ENCODE measurements around the gene ERC1. TPM values are rescaled to one million over a fixed set of nuclear protein-coding genes. Genes with fewer than 3 reads are reported as not detected.
"Not testable (repeated sequence)": the region's sequence is repeated elsewhere in the genome, so short reads cannot be mapped to it uniquely, and the experiment has no call there.

Gene ERC1
- polyA plus RNA-seq, 4 donors = 36.8 to 40.8 (median 37.5) TPM

DNA sequence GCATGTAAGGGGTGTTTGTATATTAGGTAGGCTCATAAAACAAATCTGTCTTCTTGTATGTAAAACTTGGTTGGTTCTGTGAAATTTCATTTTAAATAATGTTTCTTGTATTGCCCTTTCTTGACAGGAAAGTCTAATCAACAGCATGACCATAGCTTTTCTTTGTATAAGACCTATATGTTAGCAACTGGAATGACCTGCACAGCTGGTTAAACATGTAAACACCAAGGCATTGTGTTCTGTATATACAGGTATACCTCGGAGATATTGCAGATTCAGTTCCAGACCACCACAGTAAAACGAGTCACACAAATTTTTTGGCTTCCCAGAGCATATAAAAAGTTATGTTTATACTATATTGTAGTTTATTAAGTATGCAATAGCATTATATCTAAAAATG, 183.6 kb downstream of the ERC1 start:
- DNase-seq (ENCODE audit: low read depth in 4 of 4, low spot score in 3 of 4) = no peak

DNA sequence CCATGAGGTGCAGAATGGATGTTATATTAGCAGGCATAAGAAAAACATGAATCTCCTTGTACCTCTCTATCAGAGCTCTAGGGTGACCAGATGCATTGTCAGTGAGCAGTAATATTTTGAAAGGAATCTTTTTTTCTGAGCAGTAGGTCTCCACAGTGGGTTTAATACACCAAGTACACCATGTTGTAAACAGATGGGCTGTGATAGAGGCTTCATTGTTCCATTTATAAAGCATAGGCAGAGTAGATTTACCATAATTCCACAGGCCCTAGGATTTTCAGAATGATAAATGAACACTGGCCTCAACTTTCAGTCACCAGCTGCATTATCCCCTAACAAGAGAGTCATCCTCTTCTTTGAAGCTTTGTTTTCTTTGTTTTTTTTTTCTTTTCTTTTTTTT, 185.2 kb downstream of the ERC1 start:
- no peak for DNase-seq (ENCODE audit: low read depth in 4 of 4, low spot score in 3 of 4)

DNA sequence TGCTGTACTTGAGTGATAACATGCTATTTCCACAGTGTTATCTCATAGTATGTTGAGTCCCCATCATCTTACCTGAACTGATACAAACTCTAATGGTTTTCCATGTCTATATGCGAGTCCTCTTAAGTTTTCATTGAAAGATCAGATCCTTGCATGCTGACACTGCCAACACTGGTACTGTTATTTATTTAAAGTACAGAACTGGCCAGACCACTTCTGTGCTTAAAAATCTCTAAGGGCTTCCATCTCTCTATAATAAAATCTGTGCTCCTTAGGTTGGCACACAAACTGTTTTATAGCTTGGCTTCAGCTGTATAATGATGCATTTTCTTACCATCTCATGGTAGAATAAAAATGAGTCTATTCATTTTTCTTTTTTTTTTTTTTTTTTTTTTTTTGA, 188.1 kb downstream of the ERC1 start:
- no peak for DNase-seq (ENCODE audit: low read depth in 4 of 4, low spot score in 3 of 4)

DNA sequence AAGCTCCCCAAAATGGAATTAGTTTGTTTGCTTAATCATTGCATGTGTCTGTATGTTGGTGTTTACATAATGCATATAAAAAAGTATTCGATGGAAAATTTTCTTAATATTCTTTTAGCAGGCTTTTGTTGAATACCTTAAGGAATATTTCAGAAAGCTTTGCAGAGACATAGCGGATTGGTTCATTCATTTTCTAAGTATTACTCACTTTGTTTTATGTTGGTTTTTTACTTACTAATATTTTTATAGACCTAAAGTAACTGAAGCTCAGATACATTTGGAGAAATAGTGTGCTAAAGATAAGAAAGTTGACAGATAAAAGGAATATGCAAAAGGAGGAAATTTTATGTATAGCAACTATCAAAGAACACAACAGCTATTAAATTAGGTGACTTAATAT, 191.0 kb downstream of the ERC1 start:
- no peak for DNase-seq (ENCODE audit: low read depth in 4 of 4, low spot score in 3 of 4)

DNA sequence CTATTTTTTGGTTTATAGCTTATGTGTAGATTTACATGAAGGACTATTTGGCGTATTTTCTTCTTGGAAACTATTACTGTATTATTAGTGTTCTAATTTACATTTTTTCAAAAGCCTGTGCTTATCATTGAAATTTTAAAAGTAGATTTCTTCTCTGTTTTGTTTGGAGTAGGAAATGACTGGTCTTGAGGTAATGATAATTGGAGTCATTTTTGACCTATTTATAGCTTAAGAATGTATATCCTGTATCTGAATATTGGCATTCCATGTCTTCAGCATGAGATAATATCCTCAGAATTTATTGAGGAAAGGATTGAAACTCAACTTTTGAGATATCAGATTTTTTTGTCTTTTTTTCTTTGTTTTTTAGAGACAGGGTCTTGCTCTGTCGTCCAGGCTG, 193.4 kb downstream of the ERC1 start:
- DNase-seq (ENCODE audit: low read depth in 4 of 4, low spot score in 3 of 4) = no peak

DNA sequence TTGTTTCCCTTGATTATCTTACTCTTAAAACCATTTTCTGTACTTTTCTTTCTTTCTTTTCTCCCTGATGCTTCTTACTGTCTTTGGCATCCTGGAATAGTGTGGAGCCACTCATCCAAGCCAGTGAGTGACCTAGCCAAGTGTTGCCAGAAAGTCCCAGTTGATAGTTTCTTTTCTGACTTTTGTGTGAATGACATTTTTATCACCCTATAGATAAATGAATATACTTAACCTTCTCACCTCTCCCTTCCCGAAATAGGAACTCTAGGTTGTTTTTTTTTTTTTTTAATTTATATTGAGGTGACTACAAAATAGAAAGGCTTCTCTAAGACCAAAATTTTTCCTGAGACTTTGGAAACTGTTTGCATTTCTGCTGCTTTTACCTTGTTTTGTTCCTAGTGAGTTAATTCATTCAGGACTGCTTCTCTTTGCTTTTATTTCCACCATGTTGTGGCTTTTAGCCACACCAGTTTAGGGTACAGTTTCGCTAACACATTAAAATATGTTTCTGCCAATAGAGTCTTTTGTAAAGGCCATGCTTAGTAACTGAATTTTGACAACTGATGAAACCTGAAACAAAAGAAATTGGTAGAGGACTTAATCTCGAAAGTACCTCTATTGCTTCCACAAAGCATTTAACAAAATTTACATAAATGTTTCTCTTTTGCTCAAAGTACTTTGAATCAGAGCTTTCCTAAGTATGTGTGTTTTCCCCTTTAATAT, 194.6 kb downstream of the ERC1 start:
- DNase-seq (ENCODE audit: low read depth in 4 of 4, low spot score in 3 of 4) = no peak

DNA sequence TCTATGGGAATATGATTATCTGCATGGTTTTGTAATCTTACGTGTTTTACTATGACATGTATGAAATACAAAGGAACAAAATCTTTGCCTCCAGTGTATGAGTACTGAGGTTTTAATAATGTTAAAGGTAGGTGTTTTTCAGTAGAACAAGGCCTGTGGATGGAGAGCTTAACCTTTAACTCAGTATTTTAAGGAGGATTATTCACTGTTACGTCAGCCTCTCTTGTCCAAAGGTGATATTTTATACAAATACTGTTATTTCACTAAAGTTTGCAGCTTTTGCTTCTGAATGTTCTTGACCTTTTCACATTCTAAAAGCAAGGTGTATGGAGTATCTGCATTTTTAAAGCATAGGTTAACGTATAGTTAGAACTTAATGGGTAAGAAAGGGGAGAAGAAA, 195.3 kb downstream of the ERC1 start:
- DNase-seq (ENCODE audit: low read depth in 4 of 4, low spot score in 3 of 4) = no peak

DNA sequence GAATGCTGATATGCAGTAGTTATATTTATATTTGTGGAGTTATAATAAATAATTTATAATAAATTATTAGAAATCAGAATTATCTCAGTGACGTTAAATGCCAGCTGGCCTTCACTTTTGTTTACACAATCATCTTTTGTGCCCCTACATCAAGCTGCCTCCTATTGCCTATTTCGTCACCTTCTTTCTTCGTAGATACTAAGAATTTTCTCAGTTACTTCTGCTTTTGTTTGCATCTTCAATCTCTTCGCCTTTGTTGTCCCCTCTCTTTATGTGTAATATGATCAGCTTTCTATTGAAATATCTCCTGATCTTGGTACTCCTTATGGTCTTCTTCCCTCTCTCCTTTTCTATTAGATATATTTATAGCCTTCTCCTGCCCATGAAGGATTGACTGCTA, 197.0 kb downstream of the ERC1 start:
- DNase-seq (ENCODE audit: low read depth in 4 of 4, low spot score in 3 of 4) = no peak

DNA sequence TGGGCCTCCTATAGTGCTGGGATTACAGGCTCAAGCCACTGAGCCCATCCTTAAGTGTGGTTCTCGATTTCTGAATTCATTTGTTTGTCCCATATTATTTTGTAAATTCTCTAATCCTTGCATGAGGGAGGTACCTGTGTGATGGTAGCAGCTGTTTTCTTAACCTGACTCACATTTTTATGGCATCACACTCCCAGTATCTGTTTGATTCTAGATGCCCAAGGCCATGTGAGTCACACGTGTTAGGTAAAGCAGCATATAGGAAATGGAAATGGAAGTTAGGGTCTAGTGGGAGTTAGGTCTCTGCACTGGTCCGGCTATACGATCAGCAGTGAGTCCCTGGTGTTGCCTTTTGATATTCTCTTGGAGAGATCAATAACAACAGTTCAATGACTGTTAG, 198.1 kb downstream of the ERC1 start:
- DNase-seq (ENCODE audit: low read depth in 4 of 4, low spot score in 3 of 4) = no peak

DNA sequence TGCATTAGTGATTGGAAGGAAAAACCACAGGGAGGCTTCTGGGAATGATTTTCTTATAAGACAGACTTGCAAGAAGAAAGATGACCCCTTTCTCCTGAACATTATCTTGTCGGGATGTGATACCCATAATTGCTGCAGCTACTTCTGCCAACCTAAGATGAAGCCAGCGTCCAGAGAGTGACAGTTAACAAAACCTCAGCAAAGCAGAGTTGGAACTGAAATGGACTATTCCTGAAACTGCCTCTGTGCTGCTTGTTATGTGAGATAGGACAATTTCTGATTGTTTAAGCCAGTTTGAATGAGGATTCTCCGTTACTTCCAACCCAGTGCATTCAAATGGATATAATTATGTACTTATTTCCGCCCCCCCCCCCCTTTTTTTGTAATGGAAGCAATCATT, 204.5 kb downstream of the ERC1 start:
- DNase-seq (ENCODE audit: low read depth in 4 of 4, low spot score in 3 of 4) = no peak

DNA sequence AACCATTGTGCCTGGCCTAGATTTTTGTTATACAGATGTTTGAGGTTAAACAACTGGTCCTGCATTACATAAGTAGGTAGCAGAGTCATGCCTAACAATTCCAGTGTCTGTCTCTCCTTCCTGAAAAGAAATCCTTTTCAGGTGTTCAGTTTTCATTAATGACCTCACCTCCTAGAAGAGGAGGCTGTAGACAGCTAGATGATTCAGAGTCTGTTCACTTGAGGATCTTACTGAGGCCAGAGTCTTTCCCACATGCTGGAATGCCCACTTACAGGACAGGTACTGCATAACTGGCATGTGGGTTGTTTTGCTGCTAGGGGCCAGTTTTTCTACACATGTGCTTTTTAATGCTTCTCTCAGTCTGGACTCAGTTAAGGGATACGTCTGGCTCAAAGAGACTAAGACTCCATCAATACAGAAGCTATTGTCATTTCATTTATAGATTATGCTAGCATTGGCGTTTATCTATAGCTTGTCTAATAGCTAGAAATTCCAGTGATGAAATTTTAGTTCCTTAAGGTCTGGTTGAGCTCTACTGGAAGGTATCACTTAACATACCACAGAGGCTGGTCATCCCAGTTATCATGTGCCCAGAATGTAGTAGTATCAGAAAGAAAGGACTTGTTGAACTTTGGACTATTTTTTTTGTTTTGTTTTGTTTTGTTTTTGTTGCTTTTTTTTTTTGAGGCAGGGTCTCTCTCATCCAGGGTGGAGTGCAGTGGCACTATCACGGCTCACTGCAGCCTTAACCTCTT, 206.4 kb downstream of the ERC1 start:
- no peak for DNase-seq (ENCODE audit: low read depth in 4 of 4, low spot score in 3 of 4)

DNA sequence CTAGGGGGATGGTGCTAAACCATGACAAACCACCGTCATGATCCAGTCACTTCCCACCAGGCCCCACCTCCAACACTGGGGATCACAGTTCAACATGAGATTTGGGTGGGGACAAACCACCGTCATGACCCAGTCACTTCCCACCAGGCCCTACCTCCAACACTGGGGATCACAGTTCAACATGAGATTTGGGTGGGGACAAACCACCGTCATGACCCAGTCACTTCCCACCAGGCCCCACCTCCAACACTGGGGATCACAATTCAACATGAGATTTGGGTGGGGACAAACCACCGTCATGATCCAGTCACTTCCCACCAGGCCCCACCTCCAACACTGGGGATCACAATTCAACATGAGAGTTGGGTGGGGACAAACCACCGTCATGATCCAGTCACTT, 207.8 kb downstream of the ERC1 start:
- not testable (repeated sequence) for DNase-seq (ENCODE audit: low read depth in 4 of 4, low spot score in 3 of 4)

DNA sequence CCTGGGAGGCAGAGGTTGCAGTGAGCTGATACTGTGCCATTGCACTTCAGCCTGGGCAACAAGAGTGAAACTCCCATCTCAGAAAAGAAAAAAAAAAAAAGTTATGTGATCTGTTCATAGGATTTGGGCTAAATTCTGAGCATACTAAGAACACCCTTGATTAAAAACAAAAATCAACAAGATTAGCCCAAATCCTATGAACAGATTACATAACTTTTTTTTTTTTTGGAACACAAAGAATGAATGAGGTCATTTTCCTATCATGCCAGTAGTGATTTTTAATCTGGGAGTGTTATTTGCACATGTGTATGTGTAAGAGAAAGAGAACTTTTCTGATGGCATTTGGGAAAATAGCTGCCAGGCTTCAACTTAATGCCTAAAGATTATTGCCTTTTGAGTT, 208.7 kb downstream of the ERC1 start:
- DNase-seq (ENCODE audit: low read depth in 4 of 4, low spot score in 3 of 4) = no peak

DNA sequence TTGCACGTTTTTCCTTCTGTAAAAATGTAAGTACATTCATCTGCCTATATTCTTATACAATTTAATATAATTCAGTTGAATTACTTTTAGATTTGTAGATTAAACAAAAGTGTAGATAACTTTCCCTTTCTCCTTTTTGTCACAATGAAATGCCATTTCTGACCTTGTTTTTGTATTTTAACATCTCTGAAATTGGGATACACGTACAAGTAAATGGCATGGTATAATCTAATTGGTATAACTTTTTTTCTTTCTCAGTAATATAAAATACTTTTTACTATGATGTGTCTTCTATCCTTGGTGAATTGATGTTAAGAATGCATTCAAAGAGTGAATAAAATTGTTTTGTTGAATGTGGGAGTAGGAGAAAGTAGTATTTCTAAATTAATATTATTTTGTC, 210.0 kb downstream of the ERC1 start:
- no peak for DNase-seq (ENCODE audit: low read depth in 4 of 4, low spot score in 3 of 4)

DNA sequence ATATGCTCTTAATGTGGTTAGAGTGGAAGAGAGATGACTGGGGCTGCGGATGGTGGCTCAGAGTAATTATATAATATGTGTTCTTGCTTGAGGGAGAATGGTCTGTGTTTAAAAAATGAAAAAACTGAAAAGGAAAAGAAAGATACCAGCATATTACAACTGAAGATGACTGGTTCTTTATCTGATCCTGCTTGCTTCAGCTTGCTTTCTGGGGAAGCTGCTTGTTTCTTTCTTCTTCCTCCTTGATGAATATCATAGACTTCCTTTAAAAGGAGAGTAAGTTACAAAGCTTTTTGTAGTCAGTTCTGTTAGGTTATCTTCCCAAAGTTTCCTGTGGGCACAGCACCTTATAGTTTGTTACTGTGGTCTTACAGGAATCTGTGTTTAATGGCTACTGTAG, 210.9 kb downstream of the ERC1 start:
- no peak for DNase-seq (ENCODE audit: low read depth in 4 of 4, low spot score in 3 of 4)

DNA sequence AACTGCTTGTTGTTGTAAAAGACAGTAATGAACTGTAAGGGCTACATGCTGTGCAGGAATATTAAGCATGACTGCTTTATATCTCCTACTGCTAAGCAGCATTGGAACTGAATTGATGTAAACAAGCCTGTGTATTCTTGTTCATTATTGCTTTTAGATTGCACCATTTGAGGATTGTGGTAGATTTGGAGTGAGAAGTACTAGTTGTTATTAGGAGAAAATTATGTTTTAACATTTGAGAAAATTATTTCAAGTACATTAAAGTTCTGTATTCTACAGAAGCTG, 212.7 kb downstream of the ERC1 start:
- DNase-seq (ENCODE audit: low read depth in 4 of 4, low spot score in 3 of 4) = no peak

DNA sequence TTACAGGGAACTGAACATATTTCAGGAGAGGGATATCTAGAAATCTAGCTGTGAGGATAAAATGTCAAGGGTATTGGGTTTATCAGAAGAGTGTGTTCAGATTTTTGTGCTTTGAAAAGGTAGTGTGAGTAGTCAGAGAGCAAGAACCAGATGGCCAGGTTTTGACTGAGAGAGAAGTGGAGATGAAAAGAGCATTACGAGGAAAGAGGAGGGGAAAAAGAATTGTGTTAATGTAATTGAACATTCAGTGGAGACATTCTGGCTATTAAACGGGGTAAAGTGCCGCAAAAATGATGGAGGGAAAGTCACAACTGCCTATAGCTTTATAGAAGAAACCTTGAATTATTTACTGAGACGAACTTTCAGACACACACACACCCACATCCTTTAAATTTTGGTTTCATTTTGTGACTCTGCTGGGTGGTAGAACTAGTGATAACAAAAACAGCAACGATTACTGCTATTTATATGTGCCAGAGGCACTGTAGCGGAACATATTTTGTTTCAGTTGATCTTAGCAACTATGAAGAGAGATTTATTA, 213.6 kb downstream of the ERC1 start:
- DNase-seq (ENCODE audit: low read depth in 4 of 4, low spot score in 3 of 4) = no peak

DNA sequence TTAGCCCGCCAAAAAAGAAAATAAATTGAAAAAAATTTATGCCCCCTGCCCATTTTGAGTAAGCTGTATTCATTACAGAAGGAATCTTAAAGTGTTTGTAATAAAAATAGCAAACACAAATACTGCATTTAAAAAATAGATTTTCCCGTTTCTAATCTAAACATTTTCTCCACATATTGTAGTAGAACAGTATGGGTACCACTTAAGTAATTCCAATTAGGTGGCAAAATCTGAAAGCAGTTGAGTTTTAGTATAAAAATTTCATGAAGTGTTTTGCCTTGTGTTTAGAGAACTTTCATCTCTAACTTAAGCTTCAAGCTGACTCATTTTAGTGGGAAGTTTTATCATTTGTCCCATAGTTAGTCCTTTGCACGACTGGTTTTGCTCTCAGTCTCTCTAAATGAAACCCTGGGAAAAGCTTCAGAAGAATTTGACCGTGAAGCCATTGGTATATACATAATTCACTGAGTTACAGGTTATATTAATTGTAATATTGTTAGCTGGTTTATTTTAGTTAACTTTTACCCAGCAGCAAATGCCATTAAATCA, 214.6 kb downstream of the ERC1 start:
- no peak for DNase-seq (ENCODE audit: low read depth in 4 of 4, low spot score in 3 of 4)

DNA sequence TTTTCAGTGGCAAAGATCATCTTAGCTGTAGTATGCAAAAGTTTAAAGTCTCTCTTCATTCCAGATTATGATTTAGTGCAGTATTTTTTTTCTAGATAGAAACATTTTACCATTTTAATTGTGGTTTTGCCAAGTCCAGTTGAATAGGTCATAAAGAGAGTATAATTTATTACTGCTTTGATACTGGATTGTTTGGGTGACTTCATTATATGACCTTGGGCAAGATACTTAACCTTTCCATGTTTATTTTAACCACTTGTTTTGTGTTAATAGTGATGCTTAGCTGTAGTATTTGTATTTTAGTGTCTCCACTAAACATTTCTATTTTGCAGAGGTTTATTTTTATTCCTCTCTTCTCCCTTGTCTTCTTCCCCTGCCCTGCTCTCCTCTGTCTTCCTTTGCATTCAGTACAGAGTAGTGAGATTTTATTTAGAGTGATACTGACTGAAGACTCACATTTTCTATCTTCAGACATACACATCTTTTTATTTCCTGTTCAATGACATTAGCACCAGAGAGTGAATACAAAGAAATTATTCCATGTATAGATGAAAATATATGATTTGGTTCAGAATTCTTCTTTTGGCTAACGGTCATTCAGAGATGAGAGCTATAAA, 215.2 kb downstream of the ERC1 start:
- no peak for DNase-seq (ENCODE audit: low read depth in 4 of 4, low spot score in 3 of 4)

DNA sequence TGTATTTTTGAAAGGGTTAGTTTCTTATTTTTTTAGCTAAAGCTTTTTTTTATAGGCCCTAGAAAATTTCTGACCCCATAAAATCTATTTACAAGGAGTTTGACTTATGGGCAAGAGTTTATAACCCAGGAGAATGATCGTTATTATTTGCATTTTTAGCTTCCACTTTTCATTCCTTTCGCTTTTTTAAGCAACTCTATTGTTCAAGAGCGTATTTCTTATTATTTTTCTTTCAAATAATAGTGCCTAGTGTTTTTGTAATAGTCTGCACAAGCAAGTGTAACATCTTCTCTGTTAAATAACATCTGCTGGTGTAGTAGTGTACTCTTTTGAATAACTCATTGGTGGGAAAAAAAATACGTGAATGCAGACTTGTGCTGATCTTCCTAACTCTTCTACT, 216.3 kb downstream of the ERC1 start:
- DNase-seq (ENCODE audit: low read depth in 4 of 4, low spot score in 3 of 4) = no peak

DNA sequence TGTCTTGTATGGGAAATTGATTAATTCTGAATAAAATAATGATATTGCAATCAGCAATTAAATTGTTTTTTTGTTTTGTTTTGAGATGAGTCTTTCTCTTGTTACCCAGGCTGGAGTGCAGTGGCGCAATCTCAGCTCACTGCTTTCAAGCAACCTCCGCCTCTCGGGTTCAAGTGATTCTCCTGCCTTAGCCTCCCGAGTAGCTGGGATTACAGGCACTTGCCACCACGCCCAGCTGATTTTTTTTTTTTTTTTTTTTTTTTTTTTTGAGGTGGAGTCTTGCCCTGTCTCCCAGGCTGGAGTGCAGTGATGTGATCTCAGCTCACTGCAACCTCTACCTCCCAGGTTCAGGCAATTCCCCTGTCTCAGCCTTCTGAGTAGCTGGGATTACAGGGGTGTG, 217.7 kb downstream of the ERC1 start:
- not testable (repeated sequence) for DNase-seq (ENCODE audit: low read depth in 4 of 4, low spot score in 3 of 4)

DNA sequence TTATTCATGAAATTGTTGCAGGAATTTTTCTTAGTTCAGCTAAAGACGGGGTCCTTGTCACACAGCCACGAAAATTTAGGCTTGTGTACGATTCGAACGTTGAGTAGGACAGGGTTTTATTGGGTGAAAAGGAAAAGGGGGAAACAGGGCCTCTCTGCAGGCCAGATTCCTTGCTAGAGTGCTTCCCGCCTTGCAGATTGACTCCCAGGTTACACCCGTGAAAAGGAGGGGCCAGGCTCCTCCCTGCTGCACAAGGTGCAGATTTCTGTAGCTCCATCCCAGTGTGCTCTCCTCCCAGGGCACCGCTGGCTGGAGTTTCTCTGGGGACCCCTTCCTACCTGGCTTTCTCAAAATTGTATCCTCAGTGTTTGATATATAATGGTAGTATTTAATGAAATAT, 221.5 kb downstream of the ERC1 start:
- DNase-seq (ENCODE audit: low read depth in 4 of 4, low spot score in 3 of 4) = no peak

Measured in right renal pelvis (tissue), 4 donors.